ENCODE data around the gene VEPH1.

VEPH1 gene

DNA sequence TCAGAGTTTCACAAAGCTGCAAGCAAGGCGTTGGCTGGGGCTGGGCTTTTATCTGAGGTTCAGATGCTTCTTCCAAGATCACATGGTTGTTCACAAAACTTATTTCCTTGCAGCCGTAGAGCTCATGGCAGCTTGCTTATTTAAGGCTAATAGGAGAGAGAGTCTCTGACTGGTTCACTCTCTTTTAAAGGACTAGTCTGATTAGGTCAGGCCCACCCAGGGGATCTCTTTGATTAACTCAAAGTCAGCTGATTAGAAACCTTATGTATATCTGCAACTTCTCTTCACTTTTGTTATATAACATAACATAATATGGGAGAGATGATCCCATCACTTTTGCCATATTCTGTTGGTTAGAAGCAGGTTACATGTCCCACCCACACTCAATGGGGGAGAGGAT lies 243.4 kb downstream of the VEPH1 start:
- DNase-seq (ENCODE audit: low read depth), result no peak

DNA sequence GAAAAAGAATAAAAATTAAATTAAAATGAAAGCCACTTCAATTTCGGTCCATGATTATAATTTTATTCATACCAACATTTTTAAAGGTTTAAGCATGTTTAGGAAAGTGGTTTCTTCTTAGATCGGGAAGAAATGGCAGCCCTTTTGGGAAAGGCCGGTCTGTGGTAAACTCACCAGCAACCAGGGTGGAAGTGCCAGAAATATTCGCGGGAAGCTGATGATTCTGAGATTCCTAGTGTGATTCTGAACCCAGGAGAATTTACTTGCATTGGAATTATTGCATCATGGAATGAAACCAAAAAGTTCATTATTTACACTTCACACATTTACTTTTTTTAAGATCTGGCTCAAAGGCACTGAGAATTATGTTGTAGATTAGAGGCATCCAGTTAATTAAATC lies 246.1 kb downstream of the VEPH1 start:
- DNase-seq (ENCODE audit: low read depth), result peak; percentile 66

DNA sequence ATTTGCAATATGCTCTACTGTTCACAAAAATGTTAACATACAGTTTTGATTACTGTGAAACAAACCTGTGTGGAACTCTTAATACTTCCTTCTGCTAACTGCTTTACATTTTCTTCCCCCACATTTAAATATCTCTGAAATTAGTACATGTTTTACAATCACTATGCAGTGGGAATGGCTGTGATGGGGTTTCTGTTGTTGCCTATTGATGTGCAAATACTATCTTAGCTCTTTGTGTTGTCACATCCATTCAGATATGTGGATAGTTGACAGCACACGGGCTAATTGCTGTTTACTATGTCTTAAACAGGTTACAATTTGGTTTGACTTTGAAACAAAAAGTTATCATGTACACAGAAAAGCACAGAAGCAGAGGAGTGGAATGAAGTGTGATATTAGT lies 247.4 kb downstream of the VEPH1 start:
- DNase-seq (ENCODE audit: low read depth), result no peak

DNA sequence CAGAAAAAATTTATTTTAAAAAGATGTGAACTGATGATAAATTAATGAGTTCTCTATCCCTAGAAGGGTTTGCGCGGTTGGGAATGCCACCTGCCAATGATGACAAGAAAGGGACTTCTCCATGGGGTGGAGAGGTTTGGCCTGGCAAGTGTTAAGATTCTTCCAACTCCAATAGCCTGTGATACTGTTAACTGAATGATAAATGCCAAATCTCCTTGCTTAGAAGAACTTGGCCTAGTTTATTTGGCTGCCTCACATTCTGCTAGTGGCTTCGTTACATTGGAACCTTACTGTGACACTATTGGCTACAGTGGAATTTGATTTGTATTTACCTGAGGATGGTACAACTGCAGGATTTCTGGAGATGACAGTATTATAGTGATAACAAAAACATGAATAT lies 251.5 kb downstream of the VEPH1 start:
- DNase-seq (ENCODE audit: low read depth), result no peak

DNA sequence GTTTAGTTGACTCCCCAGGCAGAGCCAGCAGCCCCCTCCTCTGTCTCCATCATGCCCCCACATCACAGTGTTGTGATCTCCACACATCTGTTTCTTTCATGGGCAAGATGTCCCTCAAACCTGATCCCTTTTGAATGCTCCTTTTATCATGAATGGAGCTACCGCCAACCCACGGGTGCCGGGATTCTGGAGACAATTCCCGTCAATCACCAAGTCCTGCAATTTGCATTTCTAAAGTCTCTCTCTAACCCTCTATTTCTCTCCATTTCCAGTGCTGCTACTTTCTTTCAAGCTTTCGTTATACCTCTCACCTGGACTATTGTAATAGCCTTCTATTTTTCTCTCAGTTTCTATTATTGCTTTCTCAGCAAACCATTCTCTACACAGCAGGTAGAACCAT lies 253.6 kb downstream of the VEPH1 start:
- DNase-seq (ENCODE audit: low read depth), result no peak

DNA sequence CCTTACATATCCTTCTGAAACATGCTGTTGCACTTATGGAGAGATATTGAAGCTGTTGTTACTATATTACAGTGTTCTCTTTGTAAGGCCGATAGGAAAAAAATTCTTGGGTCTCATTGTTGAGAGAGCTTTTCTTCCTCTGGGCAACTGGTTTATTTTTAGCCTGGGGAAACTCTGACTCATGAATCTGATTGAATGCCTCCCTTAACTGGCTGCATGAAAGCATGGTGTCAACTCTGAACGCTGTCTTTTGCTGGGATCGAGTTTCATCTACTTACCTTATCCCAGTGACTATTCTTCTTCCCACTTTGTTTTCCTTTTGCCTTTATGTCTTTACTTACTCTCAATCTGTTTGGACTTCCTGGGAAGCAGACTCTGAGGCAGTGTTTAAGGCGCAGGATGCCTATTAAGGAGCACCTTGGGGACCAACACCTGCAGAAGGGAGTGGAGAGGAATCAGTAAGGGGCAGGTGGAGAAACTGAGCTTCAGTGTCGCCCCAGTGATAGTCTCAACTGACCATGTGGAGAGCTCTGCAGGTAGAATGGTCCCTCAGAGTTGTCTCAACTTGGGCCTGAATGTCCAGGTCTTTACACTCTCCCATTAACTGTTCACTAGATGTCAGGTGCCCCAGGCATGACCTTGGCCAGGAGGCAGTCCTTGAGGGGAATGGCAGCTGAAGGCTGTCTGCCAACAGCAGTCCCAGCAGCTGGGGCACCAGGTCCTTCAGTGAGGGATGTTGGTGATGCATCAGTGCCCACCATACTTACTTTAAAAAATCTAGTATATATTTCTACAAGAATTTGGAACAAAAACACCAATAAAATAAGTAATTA lies 254.4 kb downstream of the VEPH1 start:
- DNase-seq (ENCODE audit: low read depth), result peak; percentile 95

DNA sequence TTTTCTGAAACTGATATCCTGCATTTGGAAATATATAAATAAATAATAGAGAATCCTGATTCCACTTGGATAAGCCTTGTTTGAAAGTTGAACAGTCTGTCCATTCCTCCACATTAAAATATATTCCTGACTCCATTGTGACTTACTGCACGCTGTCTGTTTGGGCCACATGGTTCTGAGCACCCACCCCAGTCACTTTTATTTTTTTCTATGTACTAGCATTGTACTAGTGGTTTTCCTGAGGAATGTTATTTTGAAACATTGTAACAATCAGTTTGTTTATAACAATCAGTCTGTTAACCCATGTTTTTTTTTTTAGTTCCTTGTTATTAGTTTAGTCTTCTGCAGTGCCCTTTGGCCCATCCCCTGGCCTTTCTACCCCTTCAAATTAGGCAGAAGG lies 255.8 kb downstream of the VEPH1 start:
- no peak for DNase-seq (ENCODE audit: low read depth)

DNA sequence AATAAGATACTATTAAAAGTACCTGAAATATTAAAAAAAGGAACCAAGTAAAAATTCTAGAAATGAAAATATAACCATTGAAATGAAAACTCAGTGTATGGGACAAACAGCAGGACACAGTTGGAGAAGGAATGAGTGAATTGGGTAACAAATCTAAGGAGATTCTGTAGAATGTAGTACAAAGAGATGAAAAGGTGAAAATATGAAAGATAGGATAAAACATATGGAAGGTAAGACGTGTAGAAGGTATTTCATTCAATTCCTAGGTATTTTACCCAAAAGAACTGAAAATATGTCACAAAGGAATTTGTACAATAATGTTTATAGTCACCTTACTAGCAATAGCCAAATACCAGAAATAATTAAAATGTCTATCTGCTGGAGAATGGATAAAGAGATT lies 260.4 kb downstream of the VEPH1 start:
- DNase-seq (ENCODE audit: low read depth), result no peak

DNA sequence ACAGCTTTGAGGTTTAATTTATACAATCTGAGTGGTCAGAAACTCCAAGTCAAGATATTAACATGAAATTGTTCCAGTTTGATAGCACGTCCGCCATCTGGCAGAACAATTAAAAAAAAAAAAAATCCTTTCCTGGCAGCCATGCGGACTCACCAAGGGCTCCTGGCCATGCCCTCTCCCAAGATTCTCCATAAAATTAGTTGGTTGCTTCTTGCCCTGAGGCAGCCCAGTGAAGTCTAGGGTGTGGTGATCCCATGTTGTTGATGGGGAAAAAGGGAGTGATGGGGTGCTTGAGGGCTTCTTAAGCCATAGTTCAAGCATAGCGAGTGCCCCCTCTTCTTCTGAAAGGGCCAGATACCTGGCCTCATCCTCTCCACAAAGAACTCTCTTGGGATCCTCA lies 261.6 kb downstream of the VEPH1 start:
- no peak for DNase-seq (ENCODE audit: low read depth)

DNA sequence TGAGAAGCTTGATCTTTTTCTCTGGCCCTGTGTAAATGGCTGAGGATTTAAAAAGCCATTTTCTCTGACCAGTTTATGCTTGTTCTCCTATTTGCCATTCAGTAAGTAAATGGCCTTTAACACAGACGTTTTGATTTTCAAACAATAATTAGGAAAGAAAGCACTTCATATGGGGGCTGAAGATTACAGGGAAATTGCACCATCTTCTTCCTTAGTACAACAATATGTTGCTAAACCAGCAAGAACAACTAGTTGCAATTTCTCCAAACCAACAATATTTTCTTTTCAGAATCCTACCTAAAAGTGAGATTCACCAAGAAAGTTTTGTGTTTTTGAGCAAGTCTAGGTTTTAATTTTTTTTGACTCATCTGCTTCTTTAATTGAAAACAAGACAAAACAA lies 262.8 kb downstream of the VEPH1 start:
- DNase-seq (ENCODE audit: low read depth), result no peak

DNA sequence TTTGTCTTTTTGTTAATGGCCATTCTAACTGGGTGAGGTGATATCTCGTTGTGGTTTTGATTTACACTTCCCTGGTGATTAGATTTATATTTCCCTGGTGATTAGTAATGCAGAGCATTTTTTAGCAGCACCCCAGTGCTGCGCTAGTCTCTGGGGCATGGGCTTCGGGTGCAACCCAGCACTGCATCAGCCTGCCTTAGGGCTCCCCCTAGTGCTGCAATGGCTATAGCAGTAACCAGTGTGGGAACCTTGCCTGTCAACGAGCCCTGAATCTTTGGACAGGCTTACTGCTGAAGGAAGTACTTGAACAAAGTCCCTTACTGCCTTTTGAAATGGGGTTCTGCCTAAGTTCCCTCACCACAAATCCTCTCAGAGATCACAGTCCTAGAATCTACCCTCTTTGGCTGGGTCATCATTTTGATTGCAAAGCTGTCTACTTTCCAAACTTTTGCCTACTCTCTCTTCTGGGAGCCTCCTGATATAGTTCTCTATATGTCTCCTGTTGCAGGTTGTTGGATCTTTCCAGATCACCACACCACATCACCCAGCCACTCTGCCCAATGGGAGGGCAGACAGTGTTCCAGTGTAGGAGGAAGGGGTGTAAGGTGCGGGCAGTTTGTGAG lies 264.0 kb downstream of the VEPH1 start:
- no peak for DNase-seq (ENCODE audit: low read depth)

DNA sequence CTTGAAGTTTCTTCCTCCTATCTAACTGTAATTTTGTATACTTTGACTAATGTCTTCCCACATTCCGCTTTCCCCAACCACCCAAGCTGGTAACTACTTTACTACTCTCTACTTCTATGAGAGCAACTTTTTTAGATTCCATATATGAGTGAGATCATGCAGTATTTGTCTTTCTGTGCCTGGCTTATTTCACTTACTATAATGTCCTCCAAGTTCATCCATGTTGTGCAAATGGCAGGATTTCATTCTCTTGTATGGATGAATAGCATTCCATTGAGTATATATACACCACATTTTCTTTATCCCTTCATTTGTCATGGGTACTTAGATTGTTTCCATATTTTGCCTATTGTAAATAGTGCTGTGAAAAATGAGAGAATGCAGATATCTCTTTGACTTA lies 264.8 kb downstream of the VEPH1 start:
- no peak for DNase-seq (ENCODE audit: low read depth)

DNA sequence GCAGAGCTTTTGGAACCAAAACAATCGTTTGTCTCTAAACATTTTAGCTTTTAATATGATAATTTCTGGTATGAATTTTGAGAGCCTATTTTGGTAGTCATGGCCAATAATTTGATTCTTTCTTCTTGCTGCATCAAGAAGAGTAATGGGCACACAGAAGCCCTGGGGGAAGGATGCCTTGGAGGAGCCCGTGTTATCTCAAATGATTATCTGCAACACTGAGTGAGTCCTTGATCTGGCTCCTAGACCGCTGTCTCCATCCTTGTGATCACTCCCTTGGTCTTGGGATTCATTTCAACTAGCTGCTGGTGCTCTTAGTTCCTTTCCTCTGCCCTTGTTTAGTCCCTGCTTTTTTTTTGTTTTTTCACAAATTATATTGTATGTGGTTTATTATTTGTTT lies 265.3 kb downstream of the VEPH1 start:
- no peak for DNase-seq (ENCODE audit: low read depth)

DNA sequence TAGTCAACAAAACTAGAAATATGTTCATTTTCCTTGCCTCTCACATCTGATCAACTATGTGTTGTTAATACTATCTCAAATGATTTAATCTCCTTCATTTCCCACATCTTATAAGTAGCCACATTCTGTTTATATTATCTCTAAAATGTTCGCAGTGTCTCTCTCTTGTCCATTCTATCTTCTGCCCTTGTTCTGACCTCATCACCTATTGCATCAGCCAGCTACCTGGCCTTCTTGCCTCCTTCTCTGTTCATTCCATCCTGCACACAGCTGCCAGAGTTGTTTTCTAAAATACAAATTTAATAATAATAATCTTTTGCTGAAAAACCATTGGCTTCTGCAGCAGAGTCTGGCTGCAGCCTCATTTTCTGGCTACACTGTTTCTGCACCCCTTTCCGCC lies 267.9 kb downstream of the VEPH1 start:
- no peak for DNase-seq (ENCODE audit: low read depth)

DNA sequence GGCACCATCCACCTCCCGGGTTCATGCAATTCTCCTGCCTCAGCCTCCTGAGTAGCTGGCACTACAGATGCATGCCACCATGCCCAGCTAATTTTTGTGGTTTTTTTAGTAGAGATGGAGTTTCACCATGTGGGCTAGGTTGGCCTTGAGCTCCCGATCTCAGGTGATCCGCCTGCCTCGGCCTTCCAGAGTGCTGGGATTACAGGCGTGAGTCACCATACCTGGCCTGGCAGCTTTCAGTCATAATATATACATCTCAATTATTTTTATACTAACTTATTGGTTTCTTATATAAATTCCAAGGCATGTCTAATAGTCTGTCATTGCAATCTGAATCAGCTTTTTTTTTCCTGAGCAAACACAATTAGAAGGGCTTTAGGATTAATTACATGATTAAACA lies 269.3 kb downstream of the VEPH1 start:
- DNase-seq (ENCODE audit: low read depth), result no peak

DNA sequence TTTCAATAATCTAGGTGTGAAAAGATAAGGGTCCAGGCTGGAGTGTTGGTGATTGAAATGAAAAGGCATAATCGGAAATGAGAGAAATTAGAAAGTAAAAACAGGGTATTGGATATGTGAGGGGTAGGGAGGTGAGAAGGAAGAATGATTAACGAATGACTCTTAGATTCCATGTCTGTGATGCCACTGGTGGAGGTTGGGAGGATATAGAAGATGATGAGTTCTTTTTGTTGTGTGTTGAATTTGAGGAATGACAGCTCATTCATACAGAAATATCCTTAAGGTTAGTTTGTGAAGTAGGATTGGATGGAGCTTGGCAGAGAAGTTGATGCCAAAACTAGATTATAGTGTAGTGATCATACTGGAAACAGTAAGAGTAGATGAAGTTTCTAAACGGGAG lies 271.1 kb downstream of the VEPH1 start:
- no peak for DNase-seq (ENCODE audit: low read depth)

DNA sequence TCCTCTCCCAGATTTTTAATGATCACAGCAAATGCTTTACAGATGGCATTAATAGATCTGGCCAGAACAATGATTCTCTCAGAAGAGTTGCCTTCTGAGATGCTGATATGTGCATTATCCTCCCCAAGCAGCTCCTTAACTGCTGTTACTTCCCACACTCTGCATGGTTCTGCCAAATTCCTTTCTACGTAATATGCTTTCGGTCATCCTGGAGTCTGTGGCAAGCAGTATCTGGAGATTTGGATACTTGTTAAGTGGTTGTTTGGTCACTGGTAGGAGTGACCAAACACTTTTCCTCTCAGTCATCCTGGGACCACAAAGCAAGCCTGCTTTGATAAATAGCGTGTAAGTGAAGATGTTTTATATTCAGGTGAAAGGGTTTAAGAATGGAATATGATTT lies 272.1 kb downstream of the VEPH1 start:
- peak; percentile 74 for DNase-seq (ENCODE audit: low read depth)

DNA sequence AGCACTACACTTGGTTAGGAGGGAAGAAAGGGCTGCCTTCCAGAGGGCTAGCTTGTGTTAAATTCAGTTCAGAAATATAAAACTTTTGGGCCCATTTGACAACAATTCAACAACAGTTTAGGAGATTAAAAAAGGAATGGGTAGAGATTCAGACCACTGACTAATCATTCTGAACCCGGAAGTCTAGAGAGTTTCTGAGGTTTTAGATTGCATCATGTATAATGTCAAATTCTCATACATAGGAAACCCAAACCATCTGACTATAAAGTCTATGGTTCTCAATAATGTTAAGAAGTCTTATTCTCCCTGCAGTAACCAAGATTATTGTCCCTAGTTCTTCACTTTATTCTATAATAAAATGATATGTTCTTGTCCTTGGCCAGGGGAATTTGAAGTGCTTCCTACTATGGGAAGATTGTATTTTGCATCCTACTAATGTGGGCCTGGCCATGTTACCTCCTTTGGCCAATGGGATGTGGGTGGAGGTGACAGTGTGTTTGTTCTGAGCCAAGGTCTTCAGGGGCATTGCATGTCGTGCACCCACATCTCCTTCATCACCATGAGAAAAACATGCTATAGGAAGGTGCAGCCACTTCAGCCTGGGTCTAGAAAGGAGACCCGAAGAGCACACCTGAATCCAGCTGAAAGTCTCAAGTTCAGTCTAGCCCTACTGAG lies 276.9 kb downstream of the VEPH1 start:
- peak; percentile 38 for DNase-seq (ENCODE audit: low read depth)

DNA sequence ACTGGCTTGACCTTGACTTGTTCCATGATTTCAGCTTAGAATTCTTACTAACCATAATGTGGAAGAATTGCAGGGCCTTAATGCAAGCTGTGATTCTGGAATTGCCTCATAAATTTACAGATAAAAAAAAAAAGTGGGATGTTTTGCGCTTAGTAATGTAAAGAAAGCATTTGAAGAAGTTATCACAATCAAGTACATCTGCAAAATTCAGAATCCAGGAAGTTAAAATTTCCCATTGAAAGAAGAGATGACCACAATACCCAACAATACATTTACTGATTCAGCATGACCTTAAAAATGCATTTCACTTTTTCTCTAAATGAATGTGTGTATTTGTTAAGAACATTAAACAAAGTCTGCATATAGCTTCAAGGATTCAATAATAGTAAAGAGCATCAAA lies 278.2 kb downstream of the VEPH1 start:
- no peak for DNase-seq (ENCODE audit: low read depth)

DNA sequence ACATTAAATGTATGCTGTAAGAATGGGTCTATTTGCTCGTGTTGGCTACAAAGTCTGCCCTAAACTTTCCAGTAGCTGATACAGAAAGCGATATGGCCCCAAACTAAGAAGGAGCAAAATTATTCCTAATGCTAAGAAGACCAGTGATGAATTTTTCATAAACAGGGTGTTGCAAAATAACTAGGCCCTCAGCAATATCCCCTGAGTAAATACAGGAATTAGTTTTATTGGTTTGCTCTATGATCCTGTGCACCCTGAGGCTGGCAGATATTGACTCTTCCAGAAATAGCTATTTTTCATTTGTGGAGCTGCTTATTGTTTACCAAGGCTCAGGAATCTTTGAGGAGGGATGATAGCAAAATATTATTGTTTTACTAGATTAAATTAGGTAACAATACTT lies 282.3 kb downstream of the VEPH1 start:
- no peak for DNase-seq (ENCODE audit: low read depth)

DNA sequence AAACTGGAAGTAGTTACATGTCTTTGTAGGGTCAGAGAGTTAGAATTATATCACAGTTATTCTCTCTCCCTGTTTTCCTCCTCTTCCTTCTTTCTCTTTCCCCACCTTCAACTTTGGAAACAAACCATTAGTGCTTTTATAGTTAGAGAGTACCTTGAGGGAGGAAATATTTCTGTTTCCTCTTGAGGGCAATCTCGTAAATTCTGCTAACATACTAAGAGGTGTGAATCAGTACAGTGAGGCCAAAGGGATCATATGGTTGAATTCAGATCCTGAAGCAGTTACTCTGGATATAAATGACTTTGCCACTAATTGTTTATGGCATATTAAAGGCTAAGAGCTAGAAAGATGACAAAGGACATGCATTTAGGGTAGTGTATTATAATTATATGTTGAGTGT lies 283.0 kb downstream of the VEPH1 start:
- DNase-seq (ENCODE audit: low read depth), result no peak

DNA sequence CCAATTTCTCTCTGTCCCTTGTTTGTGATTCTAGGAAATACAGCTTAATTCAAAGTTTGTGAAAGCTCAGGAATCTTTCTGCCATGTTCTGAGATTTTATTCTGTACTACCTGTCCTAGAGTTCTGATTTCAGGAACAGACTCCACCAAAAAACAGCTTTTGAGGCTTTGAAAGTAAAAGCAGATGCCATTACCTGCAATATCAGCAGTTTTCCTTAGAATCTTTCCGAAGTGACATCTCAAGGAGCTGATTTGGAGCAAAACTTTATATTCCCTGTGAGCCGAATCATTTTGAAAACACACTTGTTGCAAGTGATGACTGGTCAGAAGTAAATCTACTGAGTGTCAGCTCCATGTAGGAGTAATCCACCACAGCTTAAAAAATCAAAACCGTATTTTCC lies 284.0 kb downstream of the VEPH1 start:
- no peak for DNase-seq (ENCODE audit: low read depth)

Measured in stromal cell of bone marrow (primary cell).